GM19463 (cell line): ENCODE measurements around the gene CPSF4L.
A peak's percentile ranks its signal among the peaks of the same experiment; 100 is the strongest.
"Not testable (repeated sequence)": the region's sequence is repeated elsewhere in the genome, so short reads cannot be mapped to it uniquely, and the experiment has no call there.

Source experiments
- ATAC-seq: cut with Tn5 transposase; IDR thresholded peaks from one replicate; pipeline ENCODE4 v1.9.1; 2021; ENCODE audit warnings: mild to moderate bottlenecking, moderate library complexity; ENCODE audit not compliant: unreplicated experiment

Gene CPSF4L

GRCh38 chr17:73269791-73270190 lies 8.1 kb upstream of the CPSF4L start:
- ATAC-seq: no peak

- ATAC-seq: no peak
Measured at GRCh38 chr17:73269329-73269615, 7.6 kb upstream of the CPSF4L start.

GRCh38 chr17:73268582-73269328 lies 7.1 kb upstream of the CPSF4L start:
- ATAC-seq: no peak

DNA sequence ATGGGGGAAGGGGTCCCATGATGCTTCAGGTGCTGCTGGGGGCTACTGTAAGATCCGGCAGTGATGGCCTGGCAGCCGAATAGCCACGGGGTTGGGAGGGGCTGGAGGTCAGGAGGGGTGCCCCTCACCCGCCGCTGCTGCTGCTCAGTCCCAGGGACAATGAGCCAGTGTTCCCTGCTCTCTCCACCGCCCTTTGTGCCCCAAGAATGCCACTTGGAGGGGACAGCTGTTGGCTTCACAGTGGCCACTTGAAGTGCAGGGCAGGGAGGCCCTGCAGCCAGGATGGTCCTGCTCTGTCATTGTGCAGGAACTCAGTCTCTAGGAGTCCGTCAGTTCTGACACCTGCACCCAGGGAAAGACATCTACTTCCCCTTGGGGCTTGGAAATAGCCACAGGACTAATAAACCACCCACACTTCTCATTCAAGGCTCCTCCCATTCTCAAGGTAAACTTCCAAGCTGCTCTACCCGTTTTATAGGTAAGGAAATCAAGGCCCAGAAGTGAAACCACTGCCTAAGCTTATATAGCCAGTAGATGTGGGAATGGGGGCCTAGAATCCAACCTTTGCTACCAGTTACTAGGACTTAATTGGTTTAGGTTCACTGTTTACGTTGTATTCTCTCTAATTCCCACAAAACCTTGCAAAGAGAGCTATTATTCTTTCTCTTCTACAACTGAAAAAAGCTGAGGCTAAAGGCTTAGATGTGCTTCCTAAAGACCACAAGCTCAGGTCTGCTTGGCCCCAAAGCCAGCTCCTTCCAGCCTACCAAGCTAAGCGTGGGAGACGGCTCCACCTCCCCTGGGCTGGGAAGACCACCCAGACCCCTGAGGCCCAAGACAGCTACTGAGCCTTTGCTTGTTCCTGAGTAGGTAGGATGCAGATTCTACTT lies 6.2 kb upstream of the CPSF4L start:
- no peak for ATAC-seq

DNA sequence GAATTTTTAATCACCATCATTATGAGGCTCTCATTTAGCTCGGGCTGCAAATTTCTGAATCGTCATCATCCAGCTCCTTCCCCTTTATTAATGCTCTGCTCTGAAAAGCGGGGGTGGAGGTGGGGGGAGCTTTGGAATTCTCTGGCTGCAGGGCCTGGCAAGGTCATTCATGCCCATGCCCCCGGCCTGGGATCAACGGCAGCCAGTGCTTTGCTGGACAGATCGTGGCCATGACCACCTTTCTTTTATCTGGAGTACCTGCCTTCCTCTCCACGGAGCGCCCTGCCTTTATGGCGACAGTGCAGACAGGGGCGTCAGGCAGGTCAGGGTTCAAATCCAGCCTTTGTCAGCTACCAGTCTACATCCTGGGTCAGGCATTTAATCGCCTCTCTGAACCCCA lies 5.1 kb upstream of the CPSF4L start:
- ATAC-seq: no peak

DNA sequence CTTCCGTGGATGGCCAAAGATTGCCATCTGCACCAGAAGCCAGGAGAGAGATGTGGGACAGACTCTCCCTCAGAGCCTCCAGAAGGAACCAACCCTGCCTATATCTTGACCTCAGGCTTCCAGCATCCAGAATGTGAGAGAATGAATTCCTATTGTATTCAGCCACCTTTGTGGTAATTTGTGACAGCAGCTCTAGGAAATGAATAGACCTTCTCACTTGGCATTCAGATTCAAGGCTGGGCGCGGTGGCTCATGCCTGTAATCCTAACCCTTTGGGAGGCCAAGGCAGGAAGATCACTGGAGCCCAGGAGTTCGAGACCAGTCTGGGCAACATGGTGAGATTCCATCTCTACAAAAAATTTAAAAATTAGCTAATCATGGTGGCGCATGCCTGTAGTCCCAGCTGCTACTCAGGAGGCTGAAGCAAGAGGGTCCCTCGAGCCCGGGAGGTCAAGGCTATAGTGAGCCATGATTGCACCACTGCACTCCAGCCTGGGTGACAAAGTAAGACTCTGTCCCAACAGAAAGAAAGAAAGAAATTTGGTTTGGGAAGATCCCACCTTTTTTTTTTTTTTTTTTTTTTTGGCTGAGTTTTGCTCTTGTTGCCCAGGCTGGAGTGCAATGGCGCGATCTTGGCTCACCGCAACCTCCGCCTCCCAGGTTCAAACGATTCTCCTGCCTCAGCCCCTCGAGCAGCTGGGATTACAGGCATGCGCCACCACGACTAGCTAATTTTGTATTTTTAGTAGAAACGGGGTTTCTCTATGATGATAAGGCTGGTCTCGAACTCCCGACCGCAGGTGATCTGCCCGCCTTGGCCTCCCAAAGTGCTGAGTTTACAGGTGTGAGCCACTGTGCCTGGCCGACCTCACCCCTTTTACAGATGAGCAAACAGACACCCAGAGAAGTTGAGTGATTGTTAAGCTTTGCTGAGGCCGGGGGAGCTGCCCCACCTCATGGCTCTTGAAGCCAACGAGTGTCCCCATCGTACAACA lies 4.3 kb upstream of the CPSF4L start:
- ATAC-seq: no peak

GRCh38 chr17:73264448-73264847 lies 2.8 kb upstream of the CPSF4L start:
- ATAC-seq: not testable (repeated sequence)

- no peak for ATAC-seq
Measured at GRCh38 chr17:73262676-73263642, 1.3 kb upstream of the CPSF4L start.

DNA sequence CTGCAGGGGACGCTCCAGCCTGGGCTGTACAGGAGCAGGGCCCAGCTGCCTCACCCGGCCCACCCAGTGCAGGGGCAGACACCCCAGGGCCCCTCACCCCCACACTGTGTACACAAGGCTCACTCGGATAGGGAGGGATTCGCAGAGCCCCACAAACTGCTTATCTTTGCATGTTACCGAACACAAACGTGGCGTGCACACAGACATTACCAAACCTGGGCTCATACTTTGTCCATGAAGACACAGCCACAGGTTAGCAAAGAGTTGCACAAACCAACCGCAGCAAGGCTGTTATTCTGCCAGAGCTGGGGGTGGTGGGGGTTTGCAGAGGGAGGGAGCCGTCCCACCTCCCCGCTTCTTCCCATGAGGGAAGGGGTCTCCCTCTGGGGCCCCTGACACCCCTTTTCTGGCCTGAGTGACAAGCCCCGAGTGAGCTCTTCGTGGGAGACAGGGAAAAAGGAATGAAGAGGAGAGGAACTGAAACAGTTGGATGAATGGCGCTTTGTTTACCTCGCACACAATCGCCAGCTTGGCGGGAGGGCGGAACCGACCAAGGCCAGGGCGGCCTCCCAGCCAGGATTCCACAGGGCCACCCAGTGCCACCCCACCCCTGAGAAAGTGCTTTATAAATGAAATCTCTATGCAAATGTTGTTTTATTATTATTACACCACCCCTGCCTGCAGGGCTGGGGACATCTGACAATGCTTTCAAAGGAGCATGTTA lies 434 bp upstream of the CPSF4L start:
- no peak for ATAC-seq

- ATAC-seq: no peak
Measured at GRCh38 chr17:73257516-73257915, 4.2 kb downstream of the CPSF4L start.

- no peak for ATAC-seq
Measured at GRCh38 chr17:73256220-73256619, 5.5 kb downstream of the CPSF4L start.

- ATAC-seq: peak; percentile 60
Measured at GRCh38 chr17:73255671-73256181, 6.0 kb downstream of the CPSF4L start.

GRCh38 chr17:73251871-73252270 lies 9.8 kb downstream of the CPSF4L start:
- no peak for ATAC-seq

- ATAC-seq: no peak
Measured at GRCh38 chr17:73250851-73251640, 10.6 kb downstream of the CPSF4L start.

- ATAC-seq: no peak
Measured at GRCh38 chr17:73249700-73250099, 12.0 kb downstream of the CPSF4L start.

- ATAC-seq: no peak
Measured at GRCh38 chr17:73248532-73248931, 13.1 kb downstream of the CPSF4L start.

DNA sequence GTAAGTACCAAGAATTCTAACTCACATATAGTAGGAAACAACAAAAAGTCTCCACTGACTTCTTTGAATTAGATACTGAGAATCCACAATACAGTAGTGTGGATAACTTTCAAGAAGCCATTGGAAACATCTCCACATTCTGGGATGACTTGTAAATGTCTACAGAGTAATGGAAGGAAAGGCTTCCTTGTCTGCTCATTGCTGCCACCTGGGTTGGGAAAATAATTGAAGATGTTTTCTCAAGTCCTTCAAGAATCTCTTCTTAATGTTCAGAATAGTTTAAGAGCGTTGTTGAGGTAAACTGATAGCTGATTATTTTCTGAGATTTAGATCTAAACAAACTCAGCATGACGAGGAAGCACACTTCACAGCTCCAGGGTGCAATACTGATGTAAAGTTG lies 14.0 kb downstream of the CPSF4L start:
- ATAC-seq: no peak

DNA sequence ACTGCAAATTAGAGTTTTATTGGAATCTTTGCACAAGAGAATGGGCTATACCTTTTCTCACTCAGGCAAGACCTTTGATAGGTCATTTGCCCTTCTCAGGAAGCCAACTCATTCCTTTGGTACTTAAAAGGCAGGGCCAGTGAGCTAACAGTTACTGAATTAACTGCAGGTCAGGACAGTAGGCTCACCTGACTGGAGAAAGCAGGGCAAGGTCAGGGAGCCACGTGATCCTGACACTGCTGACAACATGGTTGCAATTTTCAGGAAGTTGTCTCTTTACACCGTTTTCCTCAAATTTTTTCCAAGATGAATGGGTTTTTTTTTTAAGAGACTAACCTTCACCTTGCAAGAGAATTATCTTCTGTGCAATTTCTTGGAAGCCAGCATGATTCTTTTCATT lies 21.1 kb downstream of the CPSF4L start:
- no peak for ATAC-seq
